ENCODE measurements around the gene UBXN10.

- TF ChIP-seq, protein P1, sequence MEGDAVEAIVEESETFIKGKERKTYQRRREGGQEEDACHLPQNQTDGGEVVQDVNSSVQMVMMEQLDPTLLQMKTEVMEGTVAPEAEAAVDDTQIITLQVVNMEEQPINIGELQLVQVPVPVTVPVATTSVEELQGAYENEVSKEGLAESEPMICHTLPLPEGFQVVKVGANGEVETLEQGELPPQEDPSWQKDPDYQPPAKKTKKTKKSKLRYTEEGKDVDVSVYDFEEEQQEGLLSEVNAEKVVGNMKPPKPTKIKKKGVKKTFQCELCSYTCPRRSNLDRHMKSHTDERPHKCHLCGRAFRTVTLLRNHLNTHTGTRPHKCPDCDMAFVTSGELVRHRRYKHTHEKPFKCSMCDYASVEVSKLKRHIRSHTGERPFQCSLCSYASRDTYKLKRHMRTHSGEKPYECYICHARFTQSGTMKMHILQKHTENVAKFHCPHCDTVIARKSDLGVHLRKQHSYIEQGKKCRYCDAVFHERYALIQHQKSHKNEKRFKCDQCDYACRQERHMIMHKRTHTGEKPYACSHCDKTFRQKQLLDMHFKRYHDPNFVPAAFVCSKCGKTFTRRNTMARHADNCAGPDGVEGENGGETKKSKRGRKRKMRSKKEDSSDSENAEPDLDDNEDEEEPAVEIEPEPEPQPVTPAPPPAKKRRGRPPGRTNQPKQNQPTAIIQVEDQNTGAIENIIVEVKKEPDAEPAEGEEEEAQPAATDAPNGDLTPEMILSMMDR (IDR thresholded peaks at IDR 0.05), result no peak
- TF ChIP-seq POLR2AphosphoS5 (IDR thresholded peaks at IDR 0.05; ENCODE audit: low read depth, low read length) (no peak), TCF7L2 (IDR thresholded peaks at IDR 0.05; ENCODE audit: low read depth, low read length) (no peak)
- TF ChIP-seq, protein P2, sequence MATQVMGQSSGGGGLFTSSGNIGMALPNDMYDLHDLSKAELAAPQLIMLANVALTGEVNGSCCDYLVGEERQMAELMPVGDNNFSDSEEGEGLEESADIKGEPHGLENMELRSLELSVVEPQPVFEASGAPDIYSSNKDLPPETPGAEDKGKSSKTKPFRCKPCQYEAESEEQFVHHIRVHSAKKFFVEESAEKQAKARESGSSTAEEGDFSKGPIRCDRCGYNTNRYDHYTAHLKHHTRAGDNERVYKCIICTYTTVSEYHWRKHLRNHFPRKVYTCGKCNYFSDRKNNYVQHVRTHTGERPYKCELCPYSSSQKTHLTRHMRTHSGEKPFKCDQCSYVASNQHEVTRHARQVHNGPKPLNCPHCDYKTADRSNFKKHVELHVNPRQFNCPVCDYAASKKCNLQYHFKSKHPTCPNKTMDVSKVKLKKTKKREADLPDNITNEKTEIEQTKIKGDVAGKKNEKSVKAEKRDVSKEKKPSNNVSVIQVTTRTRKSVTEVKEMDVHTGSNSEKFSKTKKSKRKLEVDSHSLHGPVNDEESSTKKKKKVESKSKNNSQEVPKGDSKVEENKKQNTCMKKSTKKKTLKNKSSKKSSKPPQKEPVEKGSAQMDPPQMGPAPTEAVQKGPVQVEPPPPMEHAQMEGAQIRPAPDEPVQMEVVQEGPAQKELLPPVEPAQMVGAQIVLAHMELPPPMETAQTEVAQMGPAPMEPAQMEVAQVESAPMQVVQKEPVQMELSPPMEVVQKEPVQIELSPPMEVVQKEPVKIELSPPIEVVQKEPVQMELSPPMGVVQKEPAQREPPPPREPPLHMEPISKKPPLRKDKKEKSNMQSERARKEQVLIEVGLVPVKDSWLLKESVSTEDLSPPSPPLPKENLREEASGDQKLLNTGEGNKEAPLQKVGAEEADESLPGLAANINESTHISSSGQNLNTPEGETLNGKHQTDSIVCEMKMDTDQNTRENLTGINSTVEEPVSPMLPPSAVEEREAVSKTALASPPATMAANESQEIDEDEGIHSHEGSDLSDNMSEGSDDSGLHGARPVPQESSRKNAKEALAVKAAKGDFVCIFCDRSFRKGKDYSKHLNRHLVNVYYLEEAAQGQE (IDR thresholded peaks at IDR 0.05; ENCODE audit: insufficient read depth in 1 of 2, low read depth in 2 of 2, low read length in 1 of 2), result no peak
These were observed 34.1 kb downstream of the UBXN10 start for GRCh38 chr1:20220036-20220435.
